Gastroesophageal sphincter (tissue), 4 donors: ENCODE data around the gene DMBT1. TPM values are rescaled to one million over a fixed set of nuclear protein-coding genes. Genes with fewer than 3 reads are reported as not detected.

Experiments
- ATAC-seq: fragments of 150-250 bp; one replicate; pipeline ENCODE4 v1.9.1; 2016; ENCODE audit warnings: mild to moderate bottlenecking, moderate library complexity
- H3K27ac ChIP-seq, 4 donors: fragments of 200-600 bp; sonication (generic) in 3 of 4; 1 replicate in 3 of 4; 2 replicates in 1 of 4; pipeline ENCODE4 v1.5.1; 2016 to 2019
- H3K27me3 ChIP-seq: fragments of 200-600 bp; sonication (generic); one replicate; pipeline ENCODE4 v1.5.1; 2019
- H3K36me3 ChIP-seq, 2 donors: fragments of 200-600 bp; sonication (generic); one replicate each; pipeline ENCODE4 v1.5.1; 2019; ENCODE audit warnings: control low read depth in 1 of 2
- H3K4me1 ChIP-seq, 3 donors: fragments of 200-600 bp; sonication (generic); 1 replicate in 2 of 3; 2 replicates in 1 of 3; pipeline ENCODE4 v1.5.1; 2016 to 2019; ENCODE audit warnings: control low read depth in 2 of 3
- H3K4me3 ChIP-seq, 2 donors: fragments of 200-600 bp; sonication (generic); one replicate each; pipeline ENCODE4 v1.5.1; 2019; ENCODE audit warnings: mild to moderate bottlenecking in 1 of 2, moderate library complexity in 1 of 2
- H3K9me3 ChIP-seq, 3 donors: fragments of 200-600 bp; sonication (generic); one replicate each; pipeline ENCODE4 v1.5.1; 2017 to 2019; ENCODE audit warnings: control low read depth in 2 of 3
- CTCF ChIP-seq, 4 experiments: fragments of 200-600 bp in 2 of 4; fragments of 450-650 bp in 2 of 4; sonication (generic) in 1 of 4; IDR thresholded peaks; one replicate each; pipeline ENCODE4 v1.5.1; 2017 to 2019; ENCODE audit warnings: antibody characterized with exemption in 4 of 4, mild to moderate bottlenecking in 2 of 4, moderate library complexity in 2 of 4
- EP300 ChIP-seq: sonication (generic); formaldehyde crosslinking; IDR thresholded peaks from one replicate; pipeline ENCODE4 v1.6.1; 2017; ENCODE audit warnings: antibody characterized with exemption, mild to moderate bottlenecking
- POLR2A ChIP-seq, 2 donors: fragments of 450-650 bp; IDR thresholded peaks; one replicate each; pipeline ENCODE4 v1.6.1; 2017; ENCODE audit warnings: antibody characterized with exemption in 2 of 2, mild to moderate bottlenecking in 2 of 2, moderate library complexity in 1 of 2
- POLR2AphosphoS5 ChIP-seq: sonication (generic); formaldehyde crosslinking; IDR thresholded peaks from one replicate; pipeline ENCODE4 v1.6.1; 2017; ENCODE audit warnings: antibody characterized with exemption
- WGBS, 2 donors: methylation state at CpG; one replicate each; pipeline ENCODE4 v1.1.5; 2018; ENCODE audit warnings: low coverage in 1 of 2; 5-methylcytosine and 5-hydroxymethylcytosine counted together
- total RNA-seq, 4 donors: library from RNA; depleted of rRNA; stranded (reverse); fragments of >200 nt; gene quantifications; one replicate each; pipeline ENCODE4 v1.1.0, GENCODE V29; 2016

Gene DMBT1
- total RNA-seq, 4 donors from 2014 or later, result 0.08 to 2.8 TPM; not detected in 2

- TF ChIP-seq CTCF (IDR thresholded peaks at IDR 0.05), result no peak
- TF ChIP-seq POLR2A (IDR thresholded peaks at IDR 0.05), result no peak
- no peak for TF ChIP-seq POLR2AphosphoS5
- no peak for TF ChIP-seq EP300
- H3K4me1 ChIP-seq, result no peaks in the 10 kb centered on the region
- H3K4me3 ChIP-seq, result no peak overlapping the region
- no peaks in the 10 kb centered on the region for H3K9me3 ChIP-seq
- H3K36me3 ChIP-seq, result no peaks in the 10 kb centered on the region
- 83% methylated on average over 3 of the region's 5 CpGs; no CpG with 5 or more reads in 1 of the 2 donors for WGBS, 2 donors
- peaks cover 32% of the 10 kb centered on the region for H3K27me3 ChIP-seq
- no peak for ATAC-seq
- no peak overlapping the region for H3K27ac ChIP-seq
Measured at GRCh38 chr10:122663516-122664130, 103.1 kb downstream of the DMBT1 start.

- no peak overlapping the region for H3K27ac ChIP-seq
- H3K4me3 ChIP-seq, result no peak overlapping the region
- 93 to 94% methylated on average over 2 to 3 of the region's 8 CpGs for WGBS, 2 donors
- H3K4me1 ChIP-seq, result no peaks in the 10 kb centered on the region
- H3K27me3 ChIP-seq, result peaks cover 32% of the 10 kb centered on the region
- ATAC-seq, result no peak
- H3K36me3 ChIP-seq, result no peaks in the 10 kb centered on the region
- H3K9me3 ChIP-seq, result no peaks in the 10 kb centered on the region
- no peak for TF ChIP-seq POLR2A (IDR thresholded peaks at IDR 0.05)
Measured at GRCh38 chr10:122664501-122664900, 103.9 kb downstream of the DMBT1 start.

GRCh38 chr10:122665329-122665860, 104.8 kb downstream of the DMBT1 start:
- H3K4me3 ChIP-seq, result no peak overlapping the region
- H3K9me3 ChIP-seq, result no peaks in the 10 kb centered on the region
- H3K36me3 ChIP-seq, result no peaks in the 10 kb centered on the region
- H3K4me1 ChIP-seq, result no peaks in the 10 kb centered on the region
- no peak for ATAC-seq
- WGBS, 2 donors, result 38 to 61% methylated on average over 4 of the region's 7 CpGs
- TF ChIP-seq POLR2A (IDR thresholded peaks at IDR 0.05) (no peak), POLR2AphosphoS5 (no peak), EP300 (no peak), CTCF (IDR thresholded peaks at IDR 0.05) (no peak)
- H3K27me3 ChIP-seq, result peaks cover 36% of the 10 kb centered on the region
- H3K27ac ChIP-seq, result no peak overlapping the region

GRCh38 chr10:122665946-122666345, 105.4 kb downstream of the DMBT1 start:
- peaks cover 35% of the 10 kb centered on the region for H3K27me3 ChIP-seq
- no peak overlapping the region for H3K4me3 ChIP-seq
- H3K27ac ChIP-seq, result no peak overlapping the region
- H3K36me3 ChIP-seq, result no peaks in the 10 kb centered on the region
- H3K9me3 ChIP-seq, result no peaks in the 10 kb centered on the region
- WGBS, 2 donors, result 80% methylated on average over 2 of the region's 4 CpGs; no CpG with 5 or more reads in 1 of the 2 donors
- no peak for ATAC-seq
- no peaks in the 10 kb centered on the region for H3K4me1 ChIP-seq
- TF ChIP-seq POLR2A (IDR thresholded peaks at IDR 0.05) (no peak), EP300 (no peak), POLR2AphosphoS5 (no peak), CTCF (IDR thresholded peaks at IDR 0.05) (no peak)

GRCh38 chr10:122669045-122669444, 108.5 kb downstream of the DMBT1 start:
- Histone ChIP-seq H3K27ac (no peak overlapping the region), H3K27me3 (peaks cover 35% of the 10 kb centered on the region), H3K9me3 (no peaks in the 10 kb centered on the region), H3K4me3 (no peak overlapping the region), H3K36me3 (no peaks in the 10 kb centered on the region), H3K4me1 (no peaks in the 10 kb centered on the region)
- TF ChIP-seq CTCF (IDR thresholded peaks at IDR 0.05) (no peak), EP300 (no peak), POLR2AphosphoS5 (no peak), POLR2A (IDR thresholded peaks at IDR 0.05) (no peak)
- WGBS, 2 donors, result 98 to 100% methylated on average over 1 to 2 of the region's 2 CpGs
- ATAC-seq, result no peak
